Stimulated activated CD4-positive, alpha-beta T cell treated with anti-CD3 and anti-CD28 coated beads, Interleukin-15, amount 100 ng/mL, for 1 hour (primary cell): ENCODE results near the gene FBN2.

Experiments
- DNase-seq, 2 donors: peaks; one replicate each; pipeline ENCODE4 v3.0.0-alpha.2; 2020; ENCODE audit warnings: low read depth in 1 of 2, low spot score in 1 of 2

The FBN2 gene

DNA sequence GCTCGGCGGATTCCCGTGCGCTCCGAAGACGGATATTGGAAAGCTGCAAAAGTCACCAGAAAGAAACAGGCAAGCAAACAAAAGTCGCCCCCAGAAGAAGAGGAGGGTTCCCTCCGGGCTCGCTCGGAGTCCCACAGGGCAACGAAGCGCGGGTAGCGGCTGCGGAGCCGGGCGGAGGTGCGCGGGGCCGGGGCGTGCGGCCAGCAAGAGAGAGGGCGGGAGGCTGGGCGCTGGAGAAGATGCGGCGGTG is at the start of gene FBN2:
TSS of gene FBN2 (minus strand) at position 246 of the 250 bp plus-strand sequence. CDS start 642 bp downstream, outside the sequence.
- DNase-seq = no peak

- no peak for DNase-seq
Measured at GRCh38 chr5:128587275-128587674, 49.2 kb upstream of the FBN2 start.

- no peak for DNase-seq
Measured at GRCh38 chr5:128586848-128587247, 48.8 kb upstream of the FBN2 start.

DNA sequence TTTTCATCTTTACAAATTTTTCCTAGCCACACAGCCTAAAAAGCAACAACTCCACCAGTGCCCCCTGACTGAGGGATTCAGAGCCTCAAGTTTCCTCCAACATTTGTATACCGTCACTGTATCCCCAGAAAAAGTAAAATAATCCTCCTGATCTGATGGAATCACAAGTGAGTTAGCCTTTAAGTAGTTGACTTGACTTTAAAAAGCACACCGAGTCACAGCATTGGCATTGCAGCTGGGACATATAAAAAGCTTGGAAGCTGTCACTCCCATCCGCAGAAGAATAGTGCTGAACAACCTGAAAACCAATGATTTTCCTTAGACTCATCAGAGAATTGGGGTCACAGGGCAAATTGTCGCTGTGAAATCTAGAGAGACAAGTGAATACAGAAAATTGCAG is 41.6 kb upstream of the FBN2 start:
- no peak for DNase-seq

- no peak for DNase-seq
Measured at GRCh38 chr5:128579093-128579492, 41.0 kb upstream of the FBN2 start.

DNA sequence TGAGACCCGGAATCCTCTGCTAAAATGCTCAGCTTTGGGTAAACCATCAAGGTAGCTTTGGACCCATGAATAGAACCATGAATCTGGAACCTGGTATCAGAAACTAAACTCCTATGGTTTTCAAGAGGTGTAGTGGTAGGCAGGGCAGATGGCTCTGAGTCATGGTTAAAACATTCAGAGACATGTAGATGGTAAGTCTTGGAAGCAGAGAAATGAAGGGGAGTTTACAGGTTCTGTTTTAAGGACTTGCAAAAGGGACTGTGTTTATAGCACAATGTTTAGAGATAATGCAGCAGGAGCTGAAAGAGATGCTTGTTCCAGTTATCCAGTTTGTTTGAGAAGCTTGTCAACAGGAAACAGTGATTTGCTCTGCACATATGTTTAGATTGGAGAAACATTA is 36.0 kb upstream of the FBN2 start:
- DNase-seq = no peak

DNA sequence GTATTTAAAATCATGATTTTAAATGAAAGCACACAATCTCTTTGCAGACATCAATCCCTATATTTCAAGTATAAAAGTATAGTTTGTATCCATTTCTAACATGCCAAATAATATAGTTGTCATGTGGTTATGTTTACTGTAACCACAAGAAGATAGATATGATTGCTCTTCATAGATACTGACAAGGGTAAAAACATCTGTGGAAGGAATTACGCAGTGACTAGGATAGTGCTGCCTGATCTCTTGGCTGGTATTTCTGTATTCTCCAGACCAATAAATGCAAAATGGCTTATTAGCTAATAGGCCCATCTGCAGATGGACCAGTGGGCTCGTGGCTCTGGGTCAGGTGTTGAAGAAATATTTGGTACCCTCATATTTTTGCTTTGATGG is 34.9 kb upstream of the FBN2 start:
- no peak for DNase-seq

GRCh38 chr5:128572051-128572929 is 34.2 kb upstream of the FBN2 start:
- no peak for DNase-seq

- no peak for DNase-seq
Measured at GRCh38 chr5:128566178-128566577, 28.1 kb upstream of the FBN2 start.

DNA sequence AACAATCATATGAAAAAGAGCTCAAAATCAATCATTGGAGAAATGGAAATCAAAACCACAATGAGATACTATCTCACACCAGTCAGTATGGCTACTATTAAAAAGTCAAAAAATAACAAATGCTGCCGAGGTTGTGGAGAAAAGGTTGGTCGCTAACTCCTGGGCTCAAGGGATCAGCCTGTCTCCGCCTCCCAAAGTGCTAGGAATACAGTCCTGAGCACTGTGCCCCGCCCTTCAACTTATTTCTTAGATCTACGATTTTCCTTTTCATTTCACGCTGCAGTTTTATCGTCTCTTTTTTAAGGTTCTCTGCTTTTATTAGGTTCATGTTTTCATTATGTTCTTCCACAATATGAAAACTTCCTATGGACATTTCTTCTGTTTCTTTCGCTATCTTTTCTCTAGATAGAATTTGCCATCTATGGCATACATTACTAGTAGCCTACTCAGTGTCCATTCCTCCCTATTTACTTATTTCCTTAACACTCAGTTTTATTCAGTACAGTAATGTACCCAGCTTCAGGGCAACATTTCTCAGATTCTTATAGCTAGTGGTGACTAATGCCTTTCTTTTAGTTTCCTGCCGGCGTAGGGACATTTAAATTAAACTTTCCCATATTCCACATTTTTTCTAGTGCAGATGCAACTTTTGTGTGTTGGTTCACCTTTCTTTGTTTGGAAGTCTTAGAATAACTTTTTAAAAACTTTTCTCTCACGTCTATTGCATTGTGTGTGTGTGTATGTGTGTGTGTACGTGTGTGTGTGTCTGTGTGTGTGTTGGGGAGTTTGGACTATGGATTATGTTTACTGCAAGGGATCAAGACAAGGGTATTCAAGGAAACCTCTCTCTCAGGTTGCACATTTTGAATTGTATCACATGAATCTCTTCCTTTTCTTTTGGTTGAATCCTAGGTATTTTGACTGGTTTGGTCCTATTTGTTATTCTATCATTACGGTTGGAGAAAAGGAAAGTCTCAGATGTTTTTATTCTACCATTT is 21.6 kb upstream of the FBN2 start:
- no peak for DNase-seq

- no peak for DNase-seq
Measured at GRCh38 chr5:128553747-128554146, 15.7 kb upstream of the FBN2 start.

DNA sequence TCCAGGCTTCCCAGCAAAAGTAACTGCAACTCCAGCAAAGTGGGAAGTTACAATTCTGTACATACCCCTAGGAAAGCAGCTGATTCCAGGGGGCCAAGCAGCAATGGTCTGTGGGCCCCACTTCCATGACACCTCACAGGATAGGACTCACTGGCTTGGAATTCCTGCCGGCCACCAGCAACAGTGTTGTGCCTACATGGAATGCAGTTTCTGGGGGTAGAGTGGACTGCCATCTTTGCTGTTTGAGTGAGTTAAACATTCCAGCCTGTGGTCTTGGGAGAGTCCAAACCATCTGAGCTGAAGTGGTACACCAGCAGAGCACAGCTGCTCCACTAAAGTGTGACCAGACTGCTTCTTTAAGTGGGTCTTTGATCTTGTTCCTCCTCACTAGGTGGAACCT is 13.4 kb upstream of the FBN2 start:
- no peak for DNase-seq

GRCh38 chr5:128549496-128549895 is 11.5 kb upstream of the FBN2 start:
- DNase-seq = no peak

GRCh38 chr5:128546658-128547281 is 8.7 kb upstream of the FBN2 start:
- DNase-seq = no peak

DNA sequence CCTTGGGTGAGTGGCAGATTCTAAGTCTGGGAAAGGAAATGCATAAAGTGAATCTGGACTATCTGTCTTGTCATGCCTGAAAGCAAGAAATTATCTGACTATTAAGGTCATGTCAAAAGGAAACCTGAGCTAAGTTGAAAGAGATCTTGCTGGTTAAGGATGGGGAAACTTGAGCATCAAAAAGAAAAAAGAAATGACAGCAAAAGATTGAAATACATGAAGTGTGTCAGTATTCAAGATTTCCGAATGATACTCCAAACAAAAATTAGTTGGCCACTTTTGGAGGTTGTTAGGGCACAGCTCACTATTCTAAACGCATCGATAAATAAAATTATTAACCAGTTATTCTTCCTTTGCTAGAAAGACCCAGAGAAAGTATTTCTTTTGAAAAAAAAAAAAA is 3.3 kb upstream of the FBN2 start:
- no peak for DNase-seq

- DNase-seq = no peak
Measured at GRCh38 chr5:128539038-128539429, 989 bp upstream of the FBN2 start.

DNA sequence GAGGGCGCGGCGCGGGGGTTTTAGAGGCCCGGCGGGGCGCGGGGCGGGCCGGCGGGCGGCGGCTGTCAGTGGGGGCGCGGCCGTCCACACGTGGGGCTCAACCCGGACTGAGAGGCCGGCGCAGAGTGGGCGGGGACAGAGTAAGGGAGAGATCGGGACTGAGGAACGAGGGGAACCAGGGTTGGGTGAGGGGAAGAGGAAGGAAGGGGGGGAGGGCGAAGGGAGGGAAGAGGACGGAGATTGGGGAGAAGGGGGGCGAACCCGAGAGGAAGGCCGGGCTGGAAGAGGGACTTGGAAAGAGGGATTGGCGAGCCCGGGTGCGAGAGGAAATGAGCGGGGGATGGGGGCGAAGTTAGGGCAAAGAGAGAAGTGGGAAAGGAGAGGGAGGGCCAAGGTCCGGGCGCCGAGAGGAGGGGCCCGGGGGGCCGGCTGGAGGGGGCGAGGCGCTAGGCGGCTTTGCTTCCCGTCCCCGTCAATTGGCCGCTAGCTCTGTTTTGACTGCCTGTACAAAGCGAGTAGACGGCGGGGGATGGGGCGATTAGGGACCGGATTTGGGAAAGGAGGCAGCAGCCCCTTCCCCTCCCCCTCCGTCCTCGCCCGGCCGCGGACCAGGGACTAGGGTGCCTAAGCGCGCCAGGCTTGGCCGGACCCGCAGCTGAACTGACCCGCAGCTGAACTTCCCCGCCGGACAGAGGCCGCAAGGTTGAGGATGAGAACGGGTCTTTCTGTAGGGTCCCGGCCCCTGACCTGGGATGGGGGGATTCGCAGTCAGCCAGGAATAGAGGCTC is 399 bp upstream of the FBN2 start:
- no peak for DNase-seq

- DNase-seq = no peak
Measured at GRCh38 chr5:128537221-128537999, 635 bp downstream of the FBN2 start.

DNA sequence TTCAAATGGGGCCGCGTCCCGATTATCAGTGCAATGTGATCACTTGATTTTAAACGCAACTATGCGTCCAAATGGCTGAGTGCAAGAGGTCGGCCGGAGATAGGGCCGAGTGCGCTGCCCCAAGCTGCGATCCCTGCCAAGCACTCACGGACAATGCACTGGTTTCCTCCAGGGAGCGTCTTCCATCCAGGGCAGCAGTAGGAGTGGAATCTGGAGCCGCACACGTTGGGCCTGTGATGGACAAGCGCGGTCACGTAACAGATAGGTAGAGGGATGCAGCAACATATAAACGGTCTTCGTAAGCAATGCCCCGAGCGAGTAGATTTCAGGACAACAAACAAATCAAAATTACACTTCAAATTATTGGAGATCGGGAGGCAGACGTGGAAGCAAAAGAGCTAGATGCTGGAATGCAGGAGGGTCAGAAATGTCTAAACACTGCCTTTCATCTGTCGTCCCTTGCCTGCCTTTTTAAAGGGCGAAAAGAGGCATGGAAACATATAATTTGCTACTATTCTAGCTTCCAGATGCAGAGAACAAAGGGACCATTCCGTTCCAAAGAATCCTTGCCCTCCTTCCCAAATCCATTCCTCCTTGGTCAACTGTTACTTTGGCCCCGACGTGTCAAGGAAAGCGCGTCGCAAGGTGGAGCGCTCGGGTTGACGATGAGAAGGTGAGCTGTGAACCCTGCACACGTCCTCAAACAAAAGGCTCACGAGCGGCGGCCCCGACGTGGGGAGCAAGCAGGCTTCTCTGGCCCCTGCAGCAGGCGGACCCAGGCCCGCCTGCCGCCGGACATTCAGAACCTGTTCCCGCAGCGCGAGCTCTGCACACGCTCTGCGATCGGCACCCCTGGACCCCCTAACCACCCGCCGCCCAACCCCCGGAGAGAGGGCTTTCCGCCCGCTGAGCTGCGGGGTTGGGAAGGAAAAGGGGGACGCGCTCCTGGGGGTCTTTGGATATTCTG is 1.5 kb downstream of the FBN2 start:
- no peak for DNase-seq
